HG03025 (cell line): ENCODE measurements around the gene CUX1.
"Not testable (repeated sequence)": the region's sequence is repeated elsewhere in the genome, so short reads cannot be mapped to it uniquely, and the experiment has no call there.

Experiments used
- ATAC-seq: cut with Tn5 transposase; IDR thresholded peaks from one replicate; pipeline ENCODE4 v1.9.1; 2021; ENCODE audit warnings: mild to moderate bottlenecking, moderate library complexity; ENCODE audit not compliant: unreplicated experiment, low FRiP score

Gene CUX1

GRCh38 chr7:101865455-101865854 is 48.0 kb downstream of the CUX1 start:
- no peak for ATAC-seq

DNA sequence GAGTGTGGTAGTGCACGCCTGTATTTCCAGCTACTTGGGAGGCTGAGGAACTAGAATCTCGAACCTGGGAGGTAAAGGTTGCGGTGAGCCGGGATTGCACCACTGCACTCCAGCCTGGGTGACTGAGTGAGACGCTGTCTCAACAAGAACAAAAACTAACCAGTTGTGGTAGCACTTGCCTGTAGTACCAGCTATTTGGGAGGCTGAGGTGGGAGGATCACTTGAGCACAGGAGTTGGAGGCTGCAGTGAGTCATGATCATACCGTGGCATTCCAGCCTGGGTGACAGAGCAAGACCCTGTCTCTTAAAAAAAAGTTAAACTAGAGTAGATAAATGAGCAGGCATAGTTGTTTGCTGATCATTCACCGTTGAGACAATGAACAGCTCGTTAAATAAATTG is 48.9 kb downstream of the CUX1 start:
- no peak for ATAC-seq

DNA sequence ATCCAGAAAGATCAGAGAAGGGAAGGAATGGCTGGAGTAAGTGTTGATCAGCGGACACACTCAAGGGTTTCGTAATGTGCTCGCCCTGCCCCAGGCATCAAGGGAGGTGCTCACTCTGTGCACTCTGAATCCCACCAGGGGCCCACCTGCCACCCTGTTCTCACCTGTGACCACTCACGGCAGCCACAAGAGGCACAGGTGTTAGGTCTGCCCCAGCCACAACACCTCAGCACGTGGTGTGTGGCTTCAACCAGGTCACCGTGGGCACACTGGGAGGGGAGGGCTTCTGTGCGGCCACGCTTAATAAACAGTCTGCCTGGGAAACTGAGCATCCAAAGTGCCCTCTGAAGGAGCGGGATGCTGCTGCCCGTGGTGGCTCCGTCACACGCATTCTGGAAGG is 49.8 kb downstream of the CUX1 start:
- no peak for ATAC-seq

- not testable (repeated sequence) for ATAC-seq
These were observed 50.3 kb downstream of the CUX1 start for GRCh38 chr7:101867681-101868080.

DNA sequence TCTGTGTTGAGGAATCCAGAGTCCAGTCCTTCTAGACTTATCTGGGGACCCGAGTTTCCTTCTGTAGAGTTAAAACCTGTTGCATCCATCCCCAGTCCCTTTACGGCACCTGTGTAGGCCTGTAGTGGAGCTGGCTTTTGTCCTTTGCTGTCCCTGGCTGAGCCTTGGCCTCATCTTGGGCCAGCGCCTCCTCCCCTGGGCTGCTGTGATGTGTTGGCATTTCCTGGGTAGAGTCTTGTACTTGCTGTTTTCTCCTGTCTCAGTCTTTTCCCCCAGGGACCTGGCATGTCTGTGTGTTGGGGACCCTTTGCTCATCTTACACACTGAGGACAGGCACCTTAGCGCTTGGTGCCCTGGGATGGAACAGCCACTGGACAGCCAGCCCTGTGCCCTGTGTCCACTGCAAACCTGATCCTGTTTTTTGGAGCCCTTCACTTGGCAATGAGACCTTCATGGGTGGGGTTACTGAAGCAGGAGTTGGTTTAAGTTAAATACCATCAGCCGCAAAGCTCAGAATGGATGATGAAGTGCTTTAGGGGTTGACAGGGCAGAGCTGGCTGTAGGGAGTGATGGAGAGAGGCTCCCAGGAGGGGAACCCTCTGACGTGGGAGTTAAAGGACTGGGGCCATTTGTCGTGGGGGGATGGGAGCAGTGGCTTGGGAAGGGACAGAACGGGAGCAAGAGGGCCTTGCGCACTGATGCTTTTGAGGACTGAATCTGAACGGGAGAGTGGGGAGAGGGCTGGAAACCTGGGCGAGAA is 50.9 kb downstream of the CUX1 start:
- ATAC-seq, result no peak

GRCh38 chr7:101869026-101869900 is 51.8 kb downstream of the CUX1 start:
- ATAC-seq, result no peak

DNA sequence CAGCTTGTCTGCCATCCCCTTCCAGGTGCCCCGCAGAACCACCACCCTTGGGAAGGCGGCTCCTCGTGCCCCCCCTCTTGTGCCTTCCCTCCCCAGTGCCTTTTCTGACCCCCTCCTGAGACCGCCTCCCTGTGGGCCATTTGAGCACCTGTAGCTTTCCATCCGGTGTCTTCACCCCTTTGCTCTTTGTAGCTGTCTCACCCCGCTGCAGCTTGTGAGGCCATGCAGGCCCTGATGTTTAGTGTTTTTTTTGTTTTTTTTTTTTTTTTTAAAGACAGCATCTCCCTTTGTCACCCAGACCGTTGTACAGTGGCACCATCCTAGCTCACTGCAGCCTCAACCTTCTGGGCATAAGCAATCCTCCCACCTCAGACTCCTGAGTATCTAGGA is 52.5 kb downstream of the CUX1 start:
- ATAC-seq, result no peak

GRCh38 chr7:101870361-101871062 is 53.1 kb downstream of the CUX1 start:
- ATAC-seq, result no peak

- ATAC-seq, result no peak
These were observed 53.9 kb downstream of the CUX1 start for GRCh38 chr7:101871351-101871750.

DNA sequence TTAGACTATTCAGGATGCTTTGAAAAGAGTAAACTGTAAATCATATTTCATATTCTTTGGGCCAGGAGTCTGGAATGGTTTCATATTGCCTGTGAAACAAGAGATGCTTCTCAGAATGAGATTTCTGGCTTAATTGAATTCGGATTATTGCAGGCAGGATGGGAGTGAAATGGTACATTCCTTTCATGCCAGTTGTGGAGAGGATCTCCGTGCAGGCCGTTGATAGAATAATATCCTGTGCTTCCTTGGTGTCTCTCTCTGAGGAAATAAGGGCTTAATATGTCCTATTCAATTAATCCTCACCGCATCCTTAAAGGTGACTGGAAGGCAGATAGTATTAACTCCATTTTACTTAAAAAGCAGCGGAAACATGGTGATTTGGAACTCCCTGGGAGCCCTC is 56.6 kb downstream of the CUX1 start:
- ATAC-seq, result no peak

DNA sequence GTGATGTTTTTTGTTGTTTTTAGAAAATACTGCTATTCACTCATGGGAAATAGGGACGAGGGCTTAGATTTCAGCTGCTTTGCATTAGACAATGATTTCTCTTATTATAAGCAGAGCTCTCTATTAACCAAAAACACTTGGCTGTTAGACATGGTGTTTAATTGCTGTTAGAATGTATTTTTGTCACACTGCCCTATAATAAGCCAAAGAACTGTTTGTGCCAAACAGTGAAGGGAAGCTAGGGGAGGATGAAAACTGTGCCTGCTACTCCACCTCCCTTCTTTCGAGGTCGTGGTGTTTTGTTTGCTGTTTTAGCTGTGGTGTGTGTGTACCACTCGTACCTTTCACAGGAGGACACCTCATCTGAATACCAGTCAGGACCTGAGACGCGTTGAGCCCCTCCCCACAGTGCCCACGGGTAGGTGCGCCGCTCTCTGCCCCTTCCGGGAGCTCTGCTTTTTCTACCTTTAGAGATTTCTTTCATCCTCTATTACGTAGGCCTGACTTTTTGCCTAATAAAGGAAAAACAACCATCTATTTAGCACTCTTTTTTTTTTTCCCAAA is 57.9 kb downstream of the CUX1 start:
- ATAC-seq, result no peak

- no peak for ATAC-seq
These were observed 60.6 kb downstream of the CUX1 start for GRCh38 chr7:101877882-101878591.

DNA sequence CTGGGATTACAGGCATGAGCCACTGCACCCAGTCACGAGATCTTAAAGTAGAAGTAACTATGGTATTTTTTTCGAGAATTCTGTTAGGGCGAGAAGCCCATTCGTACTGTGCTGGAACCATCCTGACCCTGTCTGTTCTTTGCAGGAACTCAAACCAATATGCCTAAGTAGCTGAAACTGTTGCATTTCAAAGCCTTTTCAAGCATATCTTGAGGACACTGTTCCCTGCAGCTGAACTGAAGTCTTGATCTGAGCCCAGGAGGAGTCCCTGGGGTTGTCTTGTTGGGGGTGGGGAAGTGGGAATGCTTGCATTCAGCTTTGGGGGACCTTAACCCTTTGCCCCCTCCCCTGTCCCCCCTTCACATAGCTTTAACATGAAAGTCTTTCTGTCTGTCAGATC is 61.5 kb downstream of the CUX1 start:
- no peak for ATAC-seq

- no peak for ATAC-seq
These were observed 62.1 kb downstream of the CUX1 start for GRCh38 chr7:101879565-101879964.

- ATAC-seq, result no peak
These were observed 63.0 kb downstream of the CUX1 start for GRCh38 chr7:101880282-101881054.

DNA sequence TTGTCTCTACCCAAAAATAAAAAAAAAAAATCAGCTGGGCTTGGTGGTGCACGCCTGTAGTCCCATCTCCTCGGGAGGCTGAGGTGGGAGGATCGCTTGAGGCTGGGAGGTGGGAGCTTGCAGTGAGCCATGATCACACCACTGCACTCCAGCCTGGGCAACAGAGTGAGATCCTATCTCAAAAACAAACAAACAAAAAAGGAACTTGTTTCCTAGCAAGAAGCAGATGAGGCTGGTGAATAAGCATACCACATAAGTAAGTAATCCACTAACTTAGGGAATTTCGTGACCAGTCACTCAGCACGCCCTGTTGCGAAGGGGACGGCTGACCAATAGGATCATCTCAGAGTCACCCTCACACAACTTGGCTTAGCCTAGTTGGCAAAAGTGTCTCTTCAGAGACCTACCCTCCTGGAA is 64.6 kb downstream of the CUX1 start:
- no peak for ATAC-seq

DNA sequence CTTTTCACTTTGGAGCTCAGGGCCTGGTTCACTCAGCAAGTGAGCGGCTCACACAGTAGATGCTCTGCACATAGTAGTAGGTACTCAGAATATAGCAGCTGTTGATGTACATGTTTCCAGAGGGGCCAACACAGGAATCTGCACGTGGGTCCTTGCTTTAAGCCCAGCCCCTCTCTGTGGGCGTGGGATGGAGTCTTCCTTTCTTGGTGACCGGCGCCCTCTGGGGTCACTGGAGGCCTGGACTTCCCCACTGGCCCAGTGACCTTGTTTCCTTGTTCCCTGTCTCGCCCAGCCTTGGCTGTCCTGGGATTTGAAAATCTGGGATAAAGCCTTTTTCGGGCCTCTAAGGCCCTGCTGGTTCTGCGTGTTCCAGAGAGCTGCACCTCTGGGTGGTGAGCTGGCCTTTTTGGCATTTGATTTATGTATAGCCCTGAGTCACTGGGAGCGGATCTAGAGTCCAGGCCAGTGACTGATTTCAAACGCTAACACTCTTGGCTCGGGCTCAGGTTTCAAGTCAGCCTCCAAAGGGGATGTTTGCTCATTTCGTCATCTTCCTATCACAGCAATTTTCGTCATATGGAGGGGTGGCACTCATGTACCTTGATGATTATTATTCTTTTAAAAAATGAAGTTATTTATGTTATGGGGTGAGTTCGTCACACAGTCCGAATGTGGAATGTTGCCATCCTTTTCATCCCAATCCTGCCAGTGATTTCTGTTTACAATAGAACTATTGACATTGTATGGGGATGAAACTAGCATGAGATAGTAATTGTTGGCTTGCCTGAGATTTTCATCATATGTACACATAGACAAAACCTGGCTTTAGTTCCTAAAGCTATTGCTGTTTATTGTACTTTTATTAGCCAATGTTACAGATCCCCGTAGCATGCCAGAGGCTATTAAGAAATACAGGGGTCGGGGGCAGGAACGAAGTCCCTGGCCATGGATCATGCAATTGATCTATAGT is 65.5 kb downstream of the CUX1 start:
- ATAC-seq, result no peak
